NCI-H748 (cell line): Measurements from ENCODE around the gene GUCY1A2.

ENCODE experiments used
- DNase-seq: peaks from one replicate; lab custom pipeline; 2025; ENCODE audit not compliant: unreplicated experiment; lab: John Stamatoyannopoulos, UW

Gene GUCY1A2

GRCh38 chr11:106679181-106679580, 339.1 kb downstream of the GUCY1A2 start:
- DNase-seq: no peak

GRCh38 chr11:106670069-106670468, 348.2 kb downstream of the GUCY1A2 start:
- no peak for DNase-seq

- no peak for DNase-seq
These were observed 350.1 kb downstream of the GUCY1A2 start for GRCh38 chr11:106668147-106668546.

- no peak for DNase-seq
These were observed 361.6 kb downstream of the GUCY1A2 start for GRCh38 chr11:106656646-106657045.

- peak; percentile 11 for DNase-seq
These were observed 373.5 kb downstream of the GUCY1A2 start for GRCh38 chr11:106644824-106645223.

GRCh38 chr11:106642331-106642730, 375.9 kb downstream of the GUCY1A2 start:
- DNase-seq: no peak

- DNase-seq: no peak
These were observed 386.0 kb downstream of the GUCY1A2 start for GRCh38 chr11:106632283-106632682.

- DNase-seq: no peak
These were observed 390.6 kb downstream of the GUCY1A2 start for GRCh38 chr11:106627694-106628093.

GRCh38 chr11:106625566-106625965, 392.7 kb downstream of the GUCY1A2 start:
- DNase-seq: no peak

GRCh38 chr11:106624377-106624776, 393.9 kb downstream of the GUCY1A2 start:
- peak; percentile 51 for DNase-seq
